GM12865 (cell line): ENCODE data around the gene KRT71.
"Not testable (repeated sequence)": the region's sequence is repeated elsewhere in the genome, so short reads cannot be mapped to it uniquely, and the experiment has no call there.

Source experiments
- DNase-seq: peaks from one replicate; pipeline ENCODE4 v3.0.0; 2010; ENCODE audit warnings: low read depth
- H3K4me3 ChIP-seq: 2 replicates; pipeline ENCODE4 v1.5.1; 2011; ENCODE audit warnings: mild to moderate bottlenecking, low read depth, low read length, control low read depth
- CTCF ChIP-seq: IDR thresholded peaks from 2 replicates; pipeline ENCODE4 v1.5.1; 2011; ENCODE audit warnings: low read length, control low read depth, low read depth, inconsistent platforms; ENCODE audit not compliant: insufficient read depth; ENCODE audit errors: missing control alignments

KRT71 gene

DNA sequence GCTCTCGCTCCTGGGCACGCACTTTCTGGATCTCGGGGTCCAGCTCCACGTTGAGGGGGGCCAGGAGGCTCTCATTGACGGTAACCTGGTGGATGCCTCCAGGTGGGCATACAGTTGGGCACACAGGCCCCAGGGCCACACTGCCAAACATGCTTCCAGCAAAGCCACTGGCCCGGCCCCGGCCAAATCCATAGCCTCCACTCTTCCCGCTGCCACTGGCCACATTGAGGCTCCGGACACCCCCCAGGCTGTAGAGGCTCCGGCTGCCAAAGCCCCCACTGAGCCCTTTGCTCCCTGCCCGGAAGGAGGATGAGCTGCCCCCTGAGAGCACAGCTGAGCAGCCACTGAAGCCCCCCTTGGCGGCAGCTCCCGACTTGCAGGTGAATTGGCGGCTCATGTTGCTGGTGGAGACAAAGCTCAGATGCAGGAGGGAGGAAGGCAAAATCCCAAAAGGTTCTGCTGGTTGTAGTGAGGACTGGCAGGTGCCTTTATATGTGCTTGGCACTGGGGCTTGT is at the start of gene KRT71:
Gene KRT71, minus strand, starts transcription at position 465 of the 515 bp plus-strand sequence. Its CDS starts 68 bp downstream, at position 397.
- no peak within 1 kb of the TSS for H3K4me3 ChIP-seq
- TF ChIP-seq CTCF = no peak
- no peak for DNase-seq

DNA sequence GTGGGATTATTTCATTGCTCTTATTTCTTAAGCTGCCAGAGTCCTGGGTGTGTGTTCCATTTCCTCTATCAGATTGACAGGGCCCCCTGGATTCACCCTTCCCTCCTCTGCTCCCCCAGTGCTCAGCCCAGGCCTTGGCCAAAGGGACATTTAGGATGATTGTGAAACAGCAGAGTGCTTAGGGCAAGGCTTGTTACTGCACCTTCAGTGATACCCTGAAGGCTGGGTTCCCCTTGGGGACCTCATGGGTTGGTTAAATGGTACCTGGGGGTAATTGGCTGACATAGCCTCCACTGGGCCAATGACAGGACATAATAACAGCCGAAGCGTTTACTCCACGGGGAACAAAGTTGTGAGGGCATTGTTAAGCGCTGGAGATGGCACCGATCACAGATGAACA is 49.6 kb upstream of the KRT71 start:
- no peak for DNase-seq
- no peak overlapping the region for H3K4me3 ChIP-seq
- no peak for TF ChIP-seq CTCF

DNA sequence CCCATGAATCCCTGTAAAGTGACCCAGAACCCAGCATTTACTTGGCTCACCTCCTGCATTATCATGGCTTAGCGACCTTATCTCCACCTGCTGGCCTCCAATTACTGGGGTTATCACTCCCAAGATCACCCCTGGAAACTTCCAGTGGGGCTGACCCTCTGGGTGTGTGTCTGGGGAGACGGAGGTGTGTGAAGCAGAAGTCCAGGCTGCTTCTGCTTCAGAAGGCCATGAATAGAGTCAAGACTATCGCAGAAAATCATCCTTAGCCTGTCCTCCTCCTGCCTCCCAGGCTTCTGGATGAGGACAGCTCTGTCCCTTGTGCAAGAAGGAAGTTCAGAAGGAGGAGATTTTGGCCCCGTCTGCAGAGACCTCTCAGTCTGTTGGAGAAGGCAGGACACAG is 48.7 kb upstream of the KRT71 start:
- no peak overlapping the region for H3K4me3 ChIP-seq
- no peak for DNase-seq
- TF ChIP-seq CTCF = no peak

- no peak for TF ChIP-seq CTCF
- no peak for DNase-seq
- H3K4me3 ChIP-seq = no peak within 1 kb of the TSS
Observed at GRCh38 chr12:52600941-52601481, 48.1 kb upstream of the KRT71 start, which contains the start of gene KRT72. TSS of gene KRT72 (minus strand) at chr12:52601463. CDS start at chr12:52601452, 11 bp downstream.

DNA sequence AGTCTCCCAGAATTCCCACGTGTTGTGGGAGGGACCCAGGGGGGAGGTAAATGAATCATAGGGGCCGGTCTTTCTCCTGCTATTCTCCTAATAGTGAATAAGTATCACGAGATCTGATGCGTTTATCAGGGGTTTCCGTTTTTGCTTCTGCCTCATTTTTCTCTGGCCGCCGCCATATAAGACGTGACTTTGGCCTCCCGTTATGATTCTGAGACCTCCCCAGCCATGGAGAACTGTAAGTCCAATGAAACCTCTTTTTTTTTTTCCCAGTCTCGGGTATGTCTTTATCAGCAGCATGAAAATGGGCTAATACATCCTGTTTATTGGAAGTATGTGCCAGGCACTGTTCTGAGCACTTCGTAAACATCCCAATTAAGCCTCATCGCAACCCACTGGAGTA is 47.5 kb upstream of the KRT71 start:
- no peak for TF ChIP-seq CTCF
- H3K4me3 ChIP-seq = no peak overlapping the region
- no peak for DNase-seq

DNA sequence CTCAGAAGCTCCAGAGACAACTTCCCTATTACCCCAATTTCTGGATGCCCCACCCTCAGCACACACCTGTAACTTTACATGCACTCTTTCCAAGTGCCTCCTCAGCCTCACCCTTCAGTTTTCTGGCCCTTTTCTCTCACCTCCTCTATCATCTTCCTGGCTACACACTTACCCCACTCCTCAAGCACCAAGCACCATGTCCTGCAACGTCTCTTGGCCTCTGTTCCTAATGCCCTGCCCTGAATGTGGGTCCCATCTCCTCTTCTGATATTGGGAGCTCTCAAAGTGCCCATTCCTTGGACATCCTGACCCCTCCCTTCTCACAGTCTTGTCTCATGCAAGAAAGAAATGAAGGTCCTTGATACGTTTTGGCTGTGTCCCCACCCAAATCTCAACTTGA is 47.1 kb upstream of the KRT71 start:
- DNase-seq = no peak
- no peak for TF ChIP-seq CTCF
- H3K4me3 ChIP-seq = no peak overlapping the region

DNA sequence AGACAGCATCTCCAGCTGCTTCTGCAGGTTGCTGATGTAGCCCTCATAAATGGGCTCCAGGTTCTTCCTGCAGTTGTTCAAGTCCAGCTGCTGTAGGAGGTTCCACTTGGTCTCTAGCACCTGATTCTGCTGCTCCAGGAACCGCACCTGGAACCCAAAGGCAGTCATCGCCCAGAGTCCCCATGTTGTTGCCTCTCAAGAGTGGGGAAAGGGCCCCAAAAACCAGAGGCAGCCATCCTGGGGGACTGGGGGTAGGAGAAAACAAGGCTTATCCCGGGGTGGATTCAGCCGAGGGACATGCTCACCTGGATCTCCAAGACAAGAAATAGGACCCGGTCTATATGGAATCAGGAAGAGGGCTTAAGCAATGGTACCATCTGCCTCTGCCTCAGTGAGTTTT is 46.0 kb upstream of the KRT71 start:
- no peak overlapping the region for H3K4me3 ChIP-seq
- DNase-seq = no peak
- no peak for TF ChIP-seq CTCF

GRCh38 chr12:52594237-52594636 is 41.3 kb upstream of the KRT71 start:
- not testable (repeated sequence) for H3K4me3 ChIP-seq, DNase-seq
